Kidney tubule cell (primary cell): ENCODE measurements around the gene ZNF227.
"Not testable (repeated sequence)": the region's sequence is repeated elsewhere in the genome, so short reads cannot be mapped to it uniquely, and the experiment has no call there.

ENCODE experiments used
- DNase-seq: peaks from one replicate; pipeline ENCODE4 v3.0.0-alpha.2; 2018; ENCODE audit warnings: low spot score

The ZNF227 gene

DNA sequence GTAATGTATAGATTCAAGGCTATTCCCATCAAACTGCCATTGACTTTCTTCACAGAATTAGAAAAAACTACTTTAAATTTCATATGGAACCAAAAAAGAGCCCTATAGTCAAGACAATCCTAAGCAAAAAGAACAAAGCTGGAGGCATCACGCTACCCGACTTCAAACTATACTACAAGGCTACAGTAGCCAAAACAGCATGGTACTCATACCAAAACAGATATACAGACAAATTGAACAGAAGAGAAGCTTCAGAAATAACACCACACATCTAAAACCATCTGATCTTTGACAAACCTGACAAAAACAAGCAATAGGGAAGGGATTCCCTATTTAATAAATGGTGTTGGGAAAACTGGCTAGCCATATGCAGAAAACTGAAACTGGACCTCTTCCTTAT lies 40.0 kb downstream of the ZNF227 start:
- DNase-seq = not testable (repeated sequence)

DNA sequence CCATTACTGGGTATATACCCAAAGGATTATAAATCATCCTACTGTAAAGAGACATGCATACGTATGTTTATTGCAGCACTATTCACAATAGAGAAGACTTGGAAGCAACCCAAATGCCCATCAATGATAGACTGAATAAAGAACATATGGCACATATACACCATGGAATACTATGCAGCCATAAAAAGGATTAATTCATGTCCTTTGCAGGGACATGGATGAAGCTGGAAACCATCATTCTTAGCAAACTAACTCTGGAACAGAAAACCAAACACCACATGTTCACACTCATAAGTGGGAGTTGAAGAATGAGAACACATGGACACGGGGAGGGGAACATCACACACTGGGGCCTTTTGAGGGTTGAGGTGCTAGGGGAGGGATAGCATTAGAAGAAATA lies 41.1 kb downstream of the ZNF227 start:
- DNase-seq = not testable (repeated sequence)

DNA sequence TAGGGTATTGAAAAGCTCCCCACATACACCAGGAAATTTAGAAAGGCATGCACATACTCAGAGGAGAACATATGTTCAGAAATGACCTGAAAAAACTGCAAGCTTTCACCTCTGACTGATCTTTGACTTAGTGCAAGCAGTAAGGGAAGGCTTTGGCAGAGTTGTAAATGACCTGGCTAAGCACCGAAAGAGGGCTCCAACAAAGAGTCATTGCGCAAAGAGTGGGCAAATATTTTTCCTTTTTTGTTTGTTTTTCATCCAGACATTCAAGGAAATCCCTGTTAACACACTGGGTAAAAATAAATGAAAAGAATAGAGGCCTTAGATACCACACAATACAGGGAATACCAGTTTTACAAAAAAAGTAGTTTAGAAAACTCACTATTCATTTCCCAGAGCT lies 42.2 kb downstream of the ZNF227 start:
- no peak for DNase-seq

DNA sequence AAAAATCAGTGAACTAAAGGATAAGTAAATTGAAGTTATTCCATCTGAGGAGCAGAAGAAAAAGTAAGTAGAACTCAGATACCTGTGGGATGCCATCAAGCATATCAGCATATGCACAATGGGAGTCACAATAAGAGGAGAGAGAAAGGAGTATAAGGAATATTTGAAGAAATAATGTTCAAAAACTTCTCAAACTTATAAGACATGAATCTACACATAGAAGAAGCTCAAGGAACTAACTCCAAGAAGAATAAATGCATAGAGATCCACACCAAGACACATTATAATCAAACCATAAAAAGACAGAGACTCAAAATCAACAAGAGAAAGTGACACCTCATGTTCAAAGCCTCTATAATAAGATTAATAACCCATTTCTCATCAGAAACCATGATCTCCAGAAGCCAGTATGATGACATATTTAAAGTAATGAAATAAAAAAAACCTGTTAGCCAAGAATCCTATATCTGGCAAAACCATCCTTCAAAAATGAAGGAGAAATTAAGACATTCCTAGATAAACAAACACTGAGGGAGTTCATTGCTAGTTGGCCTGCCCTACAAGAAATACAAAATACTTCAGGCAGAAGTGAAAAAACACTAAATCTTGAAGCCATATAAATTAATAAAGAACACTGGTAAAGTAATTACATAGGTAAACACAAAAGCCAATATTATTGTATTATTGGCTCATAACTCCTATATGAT lies 43.5 kb downstream of the ZNF227 start:
- no peak for DNase-seq

DNA sequence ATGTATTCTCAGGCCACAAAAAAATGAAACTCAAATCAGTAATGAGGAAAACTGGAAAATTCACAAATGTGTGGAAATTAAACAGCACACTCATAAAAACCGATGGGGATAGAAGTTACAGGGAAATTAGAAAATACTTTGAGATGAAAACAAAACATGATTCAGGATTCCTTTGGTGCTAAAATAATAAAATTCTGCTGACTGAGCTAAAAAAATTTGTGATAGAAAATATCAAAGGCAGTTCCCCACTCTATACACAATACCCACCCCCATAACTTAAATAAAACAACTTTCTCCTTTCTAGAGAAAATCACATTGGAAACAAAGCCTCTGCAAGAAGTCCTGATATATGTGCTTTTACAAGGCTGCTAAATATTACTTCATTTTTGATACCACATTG lies 45.8 kb downstream of the ZNF227 start:
- DNase-seq = no peak

DNA sequence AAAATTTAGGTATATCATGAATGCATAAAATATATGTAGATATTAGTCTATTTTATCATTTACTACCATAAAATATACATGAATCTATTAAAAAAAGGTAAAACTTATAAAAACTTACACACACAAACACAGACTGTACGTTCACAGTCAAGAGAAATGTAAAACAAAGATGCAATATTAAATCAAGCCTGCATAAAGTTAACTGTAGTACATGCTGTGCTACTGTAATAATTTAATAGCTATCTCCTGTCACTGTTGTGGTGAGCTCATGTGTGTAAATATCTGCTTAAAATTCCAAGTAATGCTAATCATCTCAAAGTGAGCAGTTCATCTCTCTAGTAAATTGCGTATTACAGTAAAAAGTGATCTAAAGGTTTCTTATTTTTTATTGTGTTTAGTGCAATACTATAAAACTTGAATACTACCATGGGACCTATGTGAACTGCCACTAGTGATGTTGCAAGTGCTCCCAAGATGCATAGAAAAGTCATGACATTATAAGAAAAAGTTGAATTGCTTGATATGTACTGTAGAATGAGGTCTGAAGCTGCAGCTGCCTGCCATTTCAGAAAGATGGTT lies 46.6 kb downstream of the ZNF227 start:
- DNase-seq = no peak

DNA sequence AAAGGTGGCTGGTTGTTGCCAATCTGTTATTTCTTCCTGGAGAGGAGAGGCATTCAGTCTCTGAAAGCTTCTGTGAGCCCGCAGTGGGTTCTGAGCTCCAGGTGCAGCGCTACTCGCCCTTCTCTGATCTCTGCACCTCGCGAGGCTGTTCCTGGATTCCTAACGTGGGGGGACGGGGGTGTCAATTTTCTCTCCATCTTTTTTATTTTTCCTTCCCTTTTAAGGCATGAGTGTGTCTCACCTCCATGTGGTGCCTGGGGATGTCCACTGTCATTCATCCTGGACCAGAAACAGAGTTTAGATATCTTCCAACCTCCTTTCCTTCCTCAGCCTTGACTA lies 48.0 kb downstream of the ZNF227 start:
- no peak for DNase-seq

DNA sequence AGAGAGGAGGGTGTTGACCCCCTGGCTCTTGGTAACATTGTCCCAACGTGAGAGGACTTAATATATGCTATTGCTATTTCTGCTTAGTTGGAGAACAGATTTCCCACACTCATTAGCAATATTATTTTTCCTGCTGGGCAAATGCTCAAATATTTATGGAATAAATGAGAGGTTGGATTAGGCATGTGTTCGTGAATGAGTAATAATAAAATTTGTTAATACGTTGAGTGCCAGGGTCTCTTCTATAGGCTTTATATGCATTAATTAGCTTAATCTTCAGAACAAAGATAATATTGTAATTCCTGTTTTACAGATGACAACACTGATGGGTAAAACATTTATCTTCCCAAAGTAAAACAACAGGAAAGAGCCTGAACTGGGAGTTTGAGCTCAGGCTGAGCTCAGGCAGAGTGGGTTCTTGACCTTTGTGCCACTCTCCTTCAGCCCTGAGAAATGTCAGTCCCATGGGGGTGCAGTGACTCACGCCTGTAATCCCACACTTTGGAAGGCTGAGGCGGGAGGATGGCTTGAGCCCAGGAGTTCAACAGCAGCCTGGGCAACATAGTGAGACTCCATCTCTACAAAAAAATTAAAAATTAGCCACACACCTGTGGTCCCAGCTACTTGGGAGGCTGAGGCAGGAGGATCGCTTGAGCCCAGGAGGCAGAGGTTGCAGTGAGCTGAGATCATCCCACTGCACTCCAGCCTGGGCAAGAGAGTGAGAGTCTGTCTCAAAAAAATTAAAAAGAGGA lies 48.5 kb downstream of the ZNF227 start:
- no peak for DNase-seq

DNA sequence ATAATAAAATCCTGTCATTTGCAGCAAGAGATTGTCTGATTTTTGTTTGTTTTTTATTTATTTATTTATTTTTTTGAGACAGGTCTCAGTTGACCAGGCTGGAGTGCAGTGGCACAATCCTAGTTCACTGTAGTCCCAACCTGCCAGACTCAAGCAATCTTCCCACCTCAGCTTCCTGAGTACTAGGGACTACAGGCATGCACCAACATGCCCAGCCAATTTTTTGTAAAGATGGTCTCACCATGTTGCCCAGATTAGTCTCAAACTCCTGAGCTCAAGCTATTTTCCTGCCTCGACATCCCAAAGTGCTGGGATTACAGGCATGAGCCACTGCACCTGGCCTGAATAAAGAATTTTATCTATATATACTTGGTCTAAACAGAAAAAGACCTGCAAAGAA lies 65.0 kb downstream of the ZNF227 start:
- DNase-seq = no peak

DNA sequence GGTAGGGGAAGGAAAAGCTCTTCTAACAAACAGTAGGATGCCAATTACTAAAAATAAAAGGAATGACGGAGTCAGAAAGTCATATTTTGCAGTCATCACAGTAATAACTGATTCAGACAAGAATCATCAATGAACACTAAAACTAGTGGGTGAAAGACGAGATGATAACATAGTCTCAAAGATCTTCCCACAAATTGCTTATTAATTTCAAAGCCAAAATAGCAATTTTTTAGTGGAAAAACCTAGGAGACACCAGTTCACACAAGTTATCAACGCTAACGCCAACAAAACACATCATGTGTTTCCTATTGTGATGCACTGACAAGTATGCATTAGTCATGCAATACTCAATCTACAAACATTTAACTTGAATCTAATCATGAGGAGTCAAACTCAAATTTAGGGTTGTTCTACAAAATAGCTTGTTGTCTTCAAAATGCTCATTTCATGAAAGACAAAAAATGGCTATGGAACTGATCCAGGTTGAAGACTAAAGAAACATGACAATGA lies 65.9 kb downstream of the ZNF227 start:
- DNase-seq = no peak

DNA sequence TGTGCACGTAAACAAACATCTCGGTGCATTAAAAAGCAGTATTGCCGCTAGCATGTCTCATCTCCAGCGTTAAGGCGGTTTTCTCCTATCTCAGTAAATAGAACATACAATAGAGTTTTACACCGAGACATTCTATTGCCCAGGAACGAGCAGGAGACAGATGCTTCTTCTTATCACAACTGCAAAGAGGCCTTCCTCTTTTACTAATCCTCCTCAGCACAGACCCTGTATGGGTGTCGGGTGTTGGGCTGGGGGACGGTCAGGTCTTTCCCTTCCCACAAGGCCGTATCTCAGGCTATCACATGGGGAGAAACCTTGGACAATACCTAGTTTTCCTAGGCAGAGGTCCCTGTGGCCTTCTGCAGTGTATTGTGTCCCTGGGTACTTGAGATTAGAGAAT lies 68.6 kb downstream of the ZNF227 start:
- no peak for DNase-seq

DNA sequence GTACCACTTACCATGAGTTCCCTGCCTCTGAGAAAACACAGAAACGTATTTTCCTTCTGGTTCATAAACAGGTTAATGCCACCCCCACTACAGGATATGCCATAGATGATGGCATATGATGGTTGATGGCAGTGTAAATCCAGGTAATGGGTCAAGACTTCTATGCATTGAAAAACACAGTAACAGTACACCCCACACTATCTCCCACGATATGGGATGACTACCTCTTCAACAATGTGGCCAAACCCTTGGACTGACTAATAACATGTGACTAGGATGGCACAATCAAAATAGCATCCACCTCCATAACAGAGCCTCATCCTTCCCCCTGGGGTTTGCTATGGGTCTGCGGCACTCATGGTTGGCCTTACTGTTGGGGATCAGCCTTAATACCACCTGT lies 70.5 kb downstream of the ZNF227 start:
- no peak for DNase-seq

DNA sequence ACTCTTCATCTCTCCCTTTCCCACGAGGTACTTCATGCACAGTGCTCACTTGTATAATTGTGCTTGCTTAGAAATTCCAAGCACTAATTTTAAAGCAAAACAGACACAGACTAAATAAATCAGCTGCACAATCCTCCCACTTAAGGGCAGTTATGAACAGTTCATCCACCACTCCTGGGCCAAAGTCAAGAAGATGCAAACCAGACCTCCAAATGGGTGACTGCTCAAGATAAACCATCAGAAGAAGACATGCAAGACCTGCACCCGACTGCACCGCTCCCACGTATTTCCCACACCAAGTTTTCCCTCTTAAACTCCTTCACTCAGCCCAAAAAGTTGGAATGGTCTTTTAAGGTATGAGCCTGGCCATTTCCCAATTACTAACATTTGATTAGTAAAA lies 72.6 kb downstream of the ZNF227 start:
- no peak for DNase-seq
